Measurements from ENCODE around the gene RAD54L. TPM values are rescaled to one million over a fixed set of nuclear protein-coding genes. Genes with fewer than 3 reads are reported as not detected.
"Not testable (repeated sequence)": the region's sequence is repeated elsewhere in the genome, so short reads cannot be mapped to it uniquely, and the experiment has no call there.

Gene RAD54L
- total RNA-seq, 1 experiment from 2014 or later, result 25.2 TPM

DNA sequence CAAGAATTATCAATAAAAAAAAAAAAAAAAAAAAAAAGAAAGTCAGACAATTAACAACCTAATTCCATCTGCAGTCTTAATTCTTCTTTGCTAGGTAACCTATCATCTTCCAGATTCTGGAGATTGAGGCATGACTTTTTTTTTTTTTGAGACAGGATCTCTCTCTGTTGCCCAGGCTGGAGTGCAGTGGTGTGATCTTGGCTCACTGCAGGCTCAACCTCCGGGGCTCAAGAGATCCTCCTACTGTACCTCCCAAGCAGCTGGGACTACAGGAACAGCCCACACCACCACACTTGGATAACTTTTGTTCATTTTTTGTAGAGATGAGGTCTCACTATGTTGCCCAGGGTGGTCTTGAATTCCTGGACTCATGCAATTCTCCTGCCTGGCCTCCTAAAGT lies 4.6 kb upstream of the RAD54L start:
- no peak for DNase-seq
- Mint-ChIP-seq H3K9me3 (ENCODE audit: low read depth, unreplicated experiment) (no peaks in the 10 kb centered on the region), H3K27ac (ENCODE audit: unreplicated experiment) (no peak overlapping the region), H3K4me3 (ENCODE audit: low read depth, unreplicated experiment) (no peak overlapping the region), H3K27me3 (ENCODE audit: unreplicated experiment) (no peaks in the 10 kb centered on the region), H3K4me1 (ENCODE audit: low read depth, unreplicated experiment) (no peaks in the 10 kb centered on the region), H3K36me3 (ENCODE audit: insufficient read depth, unreplicated experiment) (peaks cover 13% of the 10 kb centered on the region)
- BruUV-seq (replicated peaks), result no TSS peak
- TF ChIP-seq, protein P1, sequence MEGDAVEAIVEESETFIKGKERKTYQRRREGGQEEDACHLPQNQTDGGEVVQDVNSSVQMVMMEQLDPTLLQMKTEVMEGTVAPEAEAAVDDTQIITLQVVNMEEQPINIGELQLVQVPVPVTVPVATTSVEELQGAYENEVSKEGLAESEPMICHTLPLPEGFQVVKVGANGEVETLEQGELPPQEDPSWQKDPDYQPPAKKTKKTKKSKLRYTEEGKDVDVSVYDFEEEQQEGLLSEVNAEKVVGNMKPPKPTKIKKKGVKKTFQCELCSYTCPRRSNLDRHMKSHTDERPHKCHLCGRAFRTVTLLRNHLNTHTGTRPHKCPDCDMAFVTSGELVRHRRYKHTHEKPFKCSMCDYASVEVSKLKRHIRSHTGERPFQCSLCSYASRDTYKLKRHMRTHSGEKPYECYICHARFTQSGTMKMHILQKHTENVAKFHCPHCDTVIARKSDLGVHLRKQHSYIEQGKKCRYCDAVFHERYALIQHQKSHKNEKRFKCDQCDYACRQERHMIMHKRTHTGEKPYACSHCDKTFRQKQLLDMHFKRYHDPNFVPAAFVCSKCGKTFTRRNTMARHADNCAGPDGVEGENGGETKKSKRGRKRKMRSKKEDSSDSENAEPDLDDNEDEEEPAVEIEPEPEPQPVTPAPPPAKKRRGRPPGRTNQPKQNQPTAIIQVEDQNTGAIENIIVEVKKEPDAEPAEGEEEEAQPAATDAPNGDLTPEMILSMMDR (IDR thresholded peaks at IDR 0.05; ENCODE audit: unreplicated experiment), result no peak
- intact Hi-C loops (cut with micrococcal nuclease; ENCODE audit: unreplicated experiment), result no loop called here
- CTCF ChIA-PET, result no interaction called here

DNA sequence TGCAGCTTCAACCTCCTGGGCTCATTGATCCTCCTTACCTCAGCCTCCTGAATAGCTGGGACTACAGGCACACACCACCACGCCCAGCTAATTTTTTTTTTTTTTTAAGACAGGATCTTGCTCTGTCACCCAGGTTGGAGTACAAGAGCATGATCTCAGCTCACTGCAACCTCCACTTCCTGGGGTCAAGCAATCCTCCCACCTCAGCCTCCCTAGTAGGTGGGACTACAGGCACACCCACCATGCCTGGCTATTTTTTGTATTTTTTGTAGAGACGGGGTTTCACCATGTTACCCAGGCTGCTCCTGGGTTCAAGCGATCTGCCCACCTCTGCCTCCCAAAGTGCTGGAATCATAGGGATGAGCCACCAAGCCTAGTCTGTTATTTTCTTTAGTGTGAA lies 3.7 kb upstream of the RAD54L start:
- H3K36me3 Mint-ChIP-seq (ENCODE audit: insufficient read depth, unreplicated experiment), result peaks cover 18% of the 10 kb centered on the region
- intact Hi-C loops (cut with micrococcal nuclease; ENCODE audit: unreplicated experiment); DNase-seq; BruUV-seq (replicated peaks); H3K9me3 Mint-ChIP-seq (ENCODE audit: low read depth, unreplicated experiment); H3K4me1 Mint-ChIP-seq (ENCODE audit: low read depth, unreplicated experiment); H3K4me3 Mint-ChIP-seq (ENCODE audit: low read depth, unreplicated experiment); H3K27ac Mint-ChIP-seq (ENCODE audit: unreplicated experiment); H3K27me3 Mint-ChIP-seq (ENCODE audit: unreplicated experiment): not testable (repeated sequence)
- CTCF ChIA-PET, result interaction anchor here (0.6 to 2.0 kb wide), 4 partner anchors 9 to 265 kb away, joined by 3 to 13 read pairs (median 4); no protein-coding TSS in a partner anchor

DNA sequence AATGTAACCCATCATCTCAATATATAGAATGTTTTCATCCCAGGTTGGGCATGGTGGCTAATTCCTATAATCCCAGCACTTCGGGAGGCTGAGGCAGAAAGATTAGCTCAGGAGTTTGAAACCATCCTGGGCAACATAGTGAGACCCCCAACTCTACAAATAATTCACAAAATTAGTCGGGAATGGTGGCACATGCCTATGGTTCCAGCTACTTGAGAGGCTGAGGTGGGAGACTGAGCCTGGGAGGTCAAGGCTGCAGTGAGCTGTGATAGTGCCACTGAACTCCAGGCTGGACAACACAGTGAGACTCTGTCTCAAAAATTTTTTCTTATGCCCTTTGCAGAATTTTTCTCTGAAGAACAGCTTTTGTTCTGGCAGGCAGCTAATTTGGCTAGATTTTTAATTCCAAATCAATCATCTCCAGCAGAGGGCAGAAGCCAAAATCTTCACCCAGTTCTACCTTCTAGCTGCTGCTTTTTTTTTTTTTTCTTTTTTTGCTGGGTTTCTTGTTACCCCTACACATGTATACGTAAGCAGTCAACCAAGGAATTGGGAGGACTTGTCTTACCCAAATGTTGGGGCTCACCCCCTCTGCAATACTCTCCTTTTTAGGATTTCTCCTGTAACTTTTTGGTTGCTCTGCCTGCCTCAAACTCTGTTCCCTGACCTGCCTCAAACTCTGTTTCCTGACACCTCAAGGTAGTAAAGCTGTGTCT lies 2.7 kb upstream of the RAD54L start:
- Mint-ChIP-seq H3K4me1 (ENCODE audit: low read depth, unreplicated experiment) (peaks cover 15% of the 10 kb centered on the region), H3K36me3 (ENCODE audit: insufficient read depth, unreplicated experiment) (peaks cover 18% of the 10 kb centered on the region), H3K9me3 (ENCODE audit: low read depth, unreplicated experiment) (no peaks in the 10 kb centered on the region), H3K4me3 (ENCODE audit: low read depth, unreplicated experiment) (no peak overlapping the region), H3K27ac (ENCODE audit: unreplicated experiment) (no peak overlapping the region), H3K27me3 (ENCODE audit: unreplicated experiment) (no peaks in the 10 kb centered on the region)
- intact Hi-C loops (cut with micrococcal nuclease; ENCODE audit: unreplicated experiment), result no loop called here
- TF ChIP-seq, protein P1 (IDR thresholded peaks at IDR 0.05; ENCODE audit: unreplicated experiment), result peak; percentile 38
- BruUV-seq (replicated peaks), result no TSS peak
- DNase-seq, result peak; percentile 4
- CTCF ChIA-PET, result interaction anchor here (0.5 to 2.0 kb wide), 8 partner anchors 10 to 116 kb away, joined by 3 to 14 read pairs (median 4); no protein-coding TSS in a partner anchor

DNA sequence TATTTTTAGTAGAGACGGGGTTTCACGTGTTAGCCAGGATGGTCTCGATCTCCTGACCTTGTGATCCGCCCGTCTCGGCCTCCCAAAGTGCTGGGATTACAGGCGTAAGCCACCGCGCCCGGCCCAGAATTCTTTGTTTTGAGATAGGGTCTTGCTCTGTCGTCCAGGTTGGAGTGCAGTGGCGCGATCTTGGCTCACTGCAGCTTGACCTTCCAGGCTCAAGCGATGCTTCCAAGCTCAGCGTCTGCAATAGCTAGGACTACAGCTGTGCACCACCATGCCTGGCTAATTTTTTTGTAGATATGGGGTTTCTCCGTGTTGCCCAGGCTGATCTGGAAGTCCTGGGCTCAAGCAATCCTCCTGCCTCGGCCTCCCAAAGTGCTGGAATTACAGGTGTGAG lies 1.4 kb upstream of the RAD54L start:
- intact Hi-C loops (cut with micrococcal nuclease; ENCODE audit: unreplicated experiment), result loop anchor here (2.0 kb wide), 1 partner anchor 103 kb away; no protein-coding TSS in a partner anchor
- BruUV-seq (replicated peaks); H3K27ac Mint-ChIP-seq (ENCODE audit: unreplicated experiment); H3K9me3 Mint-ChIP-seq (ENCODE audit: low read depth, unreplicated experiment); DNase-seq; H3K27me3 Mint-ChIP-seq (ENCODE audit: unreplicated experiment): not testable (repeated sequence)
- Mint-ChIP-seq H3K4me3 (ENCODE audit: low read depth, unreplicated experiment) (peak overlapping the region; percentile 94), H3K4me1 (ENCODE audit: low read depth, unreplicated experiment) (peaks cover 15% of the 10 kb centered on the region), H3K36me3 (ENCODE audit: insufficient read depth, unreplicated experiment) (peaks cover 18% of the 10 kb centered on the region)
- CTCF ChIA-PET, result interaction anchor here (1.2 to 1.5 kb wide), 2 partner anchors 22 to 63 kb away, joined by 6 to 8 read pairs; no protein-coding TSS in a partner anchor

DNA sequence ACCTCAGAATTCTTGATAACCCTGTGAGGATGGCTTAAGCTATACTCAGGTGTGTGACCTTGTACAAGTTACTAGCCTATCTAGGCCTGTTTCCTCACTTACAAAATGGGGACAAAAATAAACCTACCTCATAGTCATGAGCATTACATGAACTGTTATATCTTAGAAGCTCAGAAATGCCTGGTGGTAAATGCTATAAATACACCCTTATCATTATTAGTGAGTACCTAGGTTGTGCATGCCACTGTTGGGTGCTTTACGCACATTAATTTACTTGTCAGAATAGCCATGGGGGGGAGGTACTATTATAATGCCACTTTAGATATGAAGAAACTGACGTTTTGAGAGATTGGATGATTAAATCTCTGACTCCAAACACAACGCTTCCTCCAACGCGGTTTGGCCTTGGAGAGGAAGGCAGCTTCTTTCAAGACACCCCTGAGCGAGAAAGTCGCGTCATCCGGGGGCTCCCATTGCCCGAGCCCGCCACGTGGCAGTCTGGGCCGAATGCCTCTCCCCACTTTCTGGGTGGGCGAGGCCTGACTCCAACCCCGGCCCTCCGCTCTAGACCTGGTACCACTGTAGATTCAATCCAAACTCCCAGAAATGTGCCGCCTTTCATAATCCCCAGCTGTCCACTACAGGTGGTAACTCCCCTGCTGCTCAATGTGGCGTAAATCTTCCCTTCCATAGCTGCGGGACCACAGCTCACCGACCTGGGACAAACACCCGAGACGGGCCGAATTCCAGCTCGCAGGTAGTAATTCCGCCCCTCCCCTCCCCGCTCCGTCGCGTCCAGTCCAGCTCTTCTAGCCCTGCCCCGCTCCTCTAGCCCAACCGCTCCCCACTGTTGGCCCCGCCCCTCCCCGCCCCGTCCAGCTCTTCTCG lies 771 bp upstream of the RAD54L start:
- Mint-ChIP-seq H3K9me3 (ENCODE audit: low read depth, unreplicated experiment) (no peaks in the 10 kb centered on the region), H3K4me1 (ENCODE audit: low read depth, unreplicated experiment) (peaks cover 15% of the 10 kb centered on the region), H3K4me3 (ENCODE audit: low read depth, unreplicated experiment) (peak overlapping the region; percentile 94), H3K27ac (ENCODE audit: unreplicated experiment) (peak overlapping the region; percentile 81), H3K36me3 (ENCODE audit: insufficient read depth, unreplicated experiment) (peaks cover 18% of the 10 kb centered on the region), H3K27me3 (ENCODE audit: unreplicated experiment) (no peaks in the 10 kb centered on the region)
- TSS peak; percentile 95 for BruUV-seq (replicated peaks)
- TF ChIP-seq, protein P1 (IDR thresholded peaks at IDR 0.05; ENCODE audit: unreplicated experiment), result no peak
- CTCF ChIA-PET, result interaction anchor here (0.5 to 1.5 kb wide), 9 partner anchors 13 to 1189 kb away, joined by 3 to 8 read pairs (median 5); partner anchors contain the start of gene POMGNT1
- no peak for DNase-seq
- intact Hi-C loops (cut with micrococcal nuclease; ENCODE audit: unreplicated experiment), result loop anchor here (2.0 kb wide), 1 partner anchor 102 kb away; no protein-coding TSS in a partner anchor

Measured in Calu3 (cell line).